ENCODE data around the gene PRMT2.

The PRMT2 gene

GRCh38 chr21:46636550-46637285, 1.2 kb downstream of the PRMT2 start:
- peak in 1 of 42 donors; percentile 31 for DNase-seq
- intact Hi-C loops (cut with DNase I), result no loop called here

- intact Hi-C loops (cut with DNase I), result no loop called here
- DNase-seq, result peak in 1 of 42 donors; percentile 35
Observed at GRCh38 chr21:46637952-46638746, 2.7 kb downstream of the PRMT2 start.

- intact Hi-C loops (cut with DNase I), result no loop called here
Observed at GRCh38 chr21:46639489-46640386, 4.3 kb downstream of the PRMT2 start.

GRCh38 chr21:46641656-46642055, 6.2 kb downstream of the PRMT2 start:
- no peak for DNase-seq
- intact Hi-C loops (cut with DNase I), result no loop called here

More at GRCh38 chr21:46639489-46640386, 4.3 kb downstream of the PRMT2 start:
- no peak for DNase-seq

- intact Hi-C loops (cut with DNase I), result no loop called here
- DNase-seq, result peak in 1 of 42 donors; percentile 16
Observed at GRCh38 chr21:46643379-46644177, 8.1 kb downstream of the PRMT2 start.

- intact Hi-C loops (cut with DNase I), result no loop called here
- DNase-seq, result peak in 1 of 42 donors; percentile 22
Observed at GRCh38 chr21:46645840-46646239, 10.4 kb downstream of the PRMT2 start.

- DNase-seq, result peak in 1 of 42 donors; percentile 18
- intact Hi-C loops (cut with DNase I), result no loop called here
Observed at GRCh38 chr21:46646541-46647154, 11.2 kb downstream of the PRMT2 start.

- intact Hi-C loops (cut with DNase I), result no loop called here
- no peak for DNase-seq
Observed at GRCh38 chr21:46648539-46648938, 13.1 kb downstream of the PRMT2 start.

GRCh38 chr21:46649356-46649755, 13.9 kb downstream of the PRMT2 start:
- intact Hi-C loops (cut with DNase I), result no loop called here
- DNase-seq, result no peak

- no peak for DNase-seq
- intact Hi-C loops (cut with DNase I), result no loop called here
Observed at GRCh38 chr21:46650476-46651098, 15.1 kb downstream of the PRMT2 start.

GRCh38 chr21:46651121-46651520, 15.6 kb downstream of the PRMT2 start:
- intact Hi-C loops (cut with DNase I), result no loop called here
- no peak for DNase-seq

GRCh38 chr21:46655230-46655629, 19.8 kb downstream of the PRMT2 start:
- DNase-seq, result no peak
- intact Hi-C loops (cut with DNase I), result no loop called here

- DNase-seq, result no peak
- intact Hi-C loops (cut with DNase I), result no loop called here
Observed at GRCh38 chr21:46656820-46657219, 21.3 kb downstream of the PRMT2 start.

- no peak for DNase-seq
- intact Hi-C loops (cut with DNase I), result no loop called here
Observed at GRCh38 chr21:46660505-46660904, 25.0 kb downstream of the PRMT2 start.

GRCh38 chr21:46661211-46661625, 25.7 kb downstream of the PRMT2 start:
- DNase-seq, result peak; percentile 39 to 91 (median 80)
- intact Hi-C loops (cut with DNase I), result no loop called here

- intact Hi-C loops (cut with DNase I), result no loop called here
- peak in 2 of 42 donors; percentile 18 to 20 for DNase-seq
Observed at GRCh38 chr21:46661642-46662366, 26.3 kb downstream of the PRMT2 start.

- intact Hi-C loops (cut with DNase I), result no loop called here
- no peak for DNase-seq
Observed at GRCh38 chr21:46662367-46662654, 26.8 kb downstream of the PRMT2 start.

All from head of caudate nucleus (tissue), 42 donors.